Measurements from ENCODE around the gene CPVL. TPM values are rescaled to one million over a fixed set of nuclear protein-coding genes. Genes with fewer than 3 reads are reported as not detected.

The CPVL gene
- total and polyA plus RNA-seq, 2 of the 8 experiments (the other 6 are each of a cell fraction or from before 2014, with no cell fraction given): 40.0 to 55.0 TPM

DNA sequence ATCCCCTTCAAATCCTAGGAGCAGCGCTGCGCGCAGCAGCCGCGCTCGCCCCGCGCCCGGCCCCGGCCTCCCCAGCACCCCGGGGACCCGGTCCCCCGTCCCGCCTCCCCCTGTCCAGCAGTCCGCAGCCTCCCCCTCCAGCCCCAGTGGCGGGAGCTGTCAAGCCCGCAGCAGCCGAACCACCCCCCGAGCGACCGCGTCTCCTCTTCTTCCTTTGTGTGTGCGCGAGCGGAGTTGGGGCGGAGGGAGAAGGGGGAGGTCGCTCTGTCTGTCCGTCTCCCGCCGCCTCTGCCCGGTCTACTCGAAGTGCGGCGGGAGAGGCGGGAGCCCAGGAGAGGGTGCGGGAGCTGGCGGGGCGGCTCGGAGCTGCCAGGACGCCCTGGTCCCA, 47.9 kb upstream of the CPVL start:
- Histone ChIP-seq H3K56ac (replicated peaks; ENCODE audit: insufficient read length, low read depth, low read length) (no peak overlapping the region), H3K27ac (ENCODE audit: low read depth, low read length) (no peak overlapping the region), H2BK20ac (ENCODE audit: low read length) (no peak overlapping the region), H4K91ac (replicated peaks; ENCODE audit: insufficient read length, low read length) (no peak overlapping the region), H4K8ac (ENCODE audit: extremely low read depth, insufficient read depth, low read length) (no peak overlapping the region), H3K9ac (replicated peaks in 1 of 4; ENCODE audit: extremely low read depth in 1 of 4, low read depth in 3 of 4, low read length in 3 of 4) (peak overlapping the region in 1 of 4 experiments; percentile 46; a peak in 2 of 7 replicates), H3K4me1 (replicated peaks in 1 of 4; ENCODE audit: control insufficient read depth in 3 of 4, insufficient read depth in 4 of 4, low read length in 3 of 4) (peaks cover 7 to 12% (median 8%) of the 10 kb centered on the region in 4 experiments; a peak in 5 of 7 replicates), H3K4ac (replicated peaks; ENCODE audit: insufficient read length, low read depth, low read length) (no peak overlapping the region), H3K23ac (ENCODE audit: insufficient read length) (no peak overlapping the region), H2AFZ (ENCODE audit: low read length) (no peak overlapping the region; the same call in 1 of the 2 replicates), H3K27me3 (replicated peaks in 1 of 4; ENCODE audit: control insufficient read depth in 3 of 4, extremely low read depth in 1 of 4, insufficient read depth in 3 of 4, low read length in 3 of 4) (peaks cover 17 to 62% (median 50%) of the 10 kb centered on the region in 4 experiments), H3K79me1 (ENCODE audit: low read depth, low read length) (no peaks in the 10 kb centered on the region), H2BK15ac (ENCODE audit: low read length) (no peak overlapping the region), H3K36me3 (ENCODE audit: control insufficient read depth in 2 of 4, insufficient read depth in 4 of 4, low read length in 3 of 4) (no peaks in the 10 kb centered on the region), H3K79me2 (ENCODE audit: control insufficient read depth in 1 of 2, insufficient read depth in 2 of 2, low read length in 2 of 2) (no peaks in the 10 kb centered on the region), H3K9me3 (ENCODE audit: insufficient read depth in 2 of 2, low read depth in 1 of 2, low read length in 1 of 2) (no peaks in the 10 kb centered on the region), H3K23me2 (ENCODE audit: low read depth, low read length) (peaks cover 14% of the 10 kb centered on the region), H3K4me2 (ENCODE audit: insufficient read depth in 1 of 2, low read depth in 2 of 2, low read length in 2 of 2) (peak overlapping the region; percentile 94 to 99), H2BK120ac (replicated peaks; ENCODE audit: low read depth, low read length) (no peak overlapping the region), H4K20me1 (replicated peaks in 1 of 2; ENCODE audit: control insufficient read depth in 1 of 2, insufficient read depth in 2 of 2, low read length in 2 of 2) (peaks cover 0 to 2% of the 10 kb centered on the region in 2 experiments), H2BK5ac (ENCODE audit: low read depth, low read length) (no peak overlapping the region), H2AK5ac (ENCODE audit: low read depth, low read length) (no peak overlapping the region), H2BK12ac (ENCODE audit: low read depth, low read length) (no peak overlapping the region), H3K4me3 (ENCODE audit: extremely low read depth in 1 of 4, insufficient read depth in 2 of 4, low read depth in 3 of 4, low read length in 4 of 4) (peak overlapping the region; percentile 49 to 72 (median 58)), H3K14ac (ENCODE audit: insufficient read length) (no peak overlapping the region), H3K18ac (ENCODE audit: extremely low read depth, low read length) (no peak overlapping the region), H4K5ac (ENCODE audit: insufficient read length, low read depth, low read length) (no peak overlapping the region)
- FAIRE-seq: no peak
- peak; percentile 19 for TF ChIP-seq ASH2L (IDR thresholded peaks at IDR 0.05; ENCODE audit: low read length)
- TF ChIP-seq BRCA1 (IDR thresholded peaks at IDR 0.05; ENCODE audit: low read depth, low read length): no peak
- peak; percentile 40 for TF ChIP-seq EZH2 (IDR thresholded peaks at IDR 0.05; ENCODE audit: low read depth, low read length, severe bottlenecking)
- ChIA-PET POLR2A (ENCODE audit: partially characterized antibody) (no interaction called here), CTCF (ENCODE audit: partially characterized antibody) (interaction anchor here (0.9 kb wide), 1 partner anchor 38 kb away, joined by 3 read pairs; no protein-coding TSS in a partner anchor)
- DNase-seq (ENCODE audit: low read depth in 1 of 2, low spot score in 2 of 2): no peak
- WGBS, 2 experiments (ENCODE audit: extremely low coverage in 1 of 2, insufficient coverage in 1 of 2, insufficient read length in 1 of 2, insufficient replicate concordance in 2 of 2, low coverage in 1 of 2, low lambda C conversion rate in 2 of 2, missing lambda C conversion rate in 1 of 2): 0% methylated on average over 1 of the region's 40 CpGs; no CpG with 5 or more reads in 1 of the 2 experiments

All from H1 (cell line).